Measurements from ENCODE around the gene SLC25A12.

The SLC25A12 gene

DNA sequence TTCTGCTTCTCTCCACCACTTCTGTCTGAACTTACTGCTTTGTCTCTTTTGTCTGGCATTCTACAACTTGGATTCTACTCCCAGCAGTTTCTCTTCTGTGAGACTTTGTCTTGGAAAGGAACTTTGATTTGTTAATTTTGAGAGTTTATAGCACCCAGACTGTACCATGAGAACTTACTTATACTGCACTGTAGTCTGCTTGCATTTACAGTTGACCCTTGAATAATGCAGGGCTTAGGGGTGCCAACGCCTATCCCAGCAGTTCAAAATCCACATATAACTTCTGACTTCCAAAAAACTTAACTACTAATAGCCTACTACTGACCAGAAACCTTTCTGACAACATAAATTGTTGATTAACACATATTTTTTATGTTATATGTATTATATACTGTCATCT, 151.3 kb downstream of the SLC25A12 start:
- in situ Hi-C loops (cut with MboI; ENCODE audit: low sequenced_read_pairs) = no loop called here

DNA sequence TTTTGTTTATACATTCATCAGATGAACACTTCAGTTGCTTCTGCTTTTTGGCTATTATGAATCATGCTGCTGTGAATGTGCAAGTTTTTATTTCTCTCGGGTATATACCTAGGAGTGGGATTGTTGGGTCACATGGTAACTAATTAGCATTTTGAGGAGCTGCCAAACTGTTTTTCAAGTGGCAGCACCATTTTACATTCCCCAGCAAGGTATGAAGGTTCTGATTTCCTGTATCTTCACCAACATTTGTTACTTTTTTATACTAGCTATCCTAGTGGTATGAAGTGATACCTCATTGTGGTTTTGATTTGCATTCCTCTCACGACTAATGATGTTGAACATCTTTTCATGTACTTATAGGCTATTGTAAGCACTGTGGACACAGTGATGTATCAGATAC, 152.9 kb downstream of the SLC25A12 start:
- in situ Hi-C loops (cut with MboI; ENCODE audit: low sequenced_read_pairs) = no loop called here

DNA sequence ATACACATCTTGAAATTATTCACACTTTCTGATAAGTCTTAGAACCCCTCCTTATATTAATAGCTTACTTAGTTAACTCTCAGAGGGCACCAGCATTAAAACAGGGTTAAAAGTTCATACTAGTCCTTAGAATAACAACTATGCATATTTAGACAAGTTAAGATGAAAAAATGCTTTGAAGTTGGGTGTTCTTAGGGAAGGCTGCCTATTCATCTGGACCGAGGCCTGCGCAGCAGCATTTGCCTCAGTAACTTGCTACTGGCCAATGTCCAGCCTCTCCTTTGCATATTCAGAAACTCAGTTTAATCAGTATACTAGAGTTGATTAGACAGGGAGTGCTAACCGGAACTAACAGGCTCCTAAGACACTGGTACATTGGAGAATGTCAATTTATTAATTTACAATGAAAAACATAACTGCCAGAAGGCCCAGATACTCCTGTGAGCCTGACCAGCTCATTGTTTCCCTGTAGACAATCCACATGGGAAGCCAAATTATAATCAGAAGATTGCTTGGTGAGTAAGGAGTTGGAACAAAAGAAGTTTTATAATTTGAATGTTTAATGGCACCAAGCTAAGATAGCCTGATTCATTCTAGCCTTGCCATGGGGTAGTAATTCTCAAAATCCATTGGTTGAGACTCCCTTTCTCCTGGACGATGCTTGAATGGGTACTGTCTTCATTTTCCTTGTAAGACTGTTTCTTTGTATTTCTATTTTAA, 157.9 kb downstream of the SLC25A12 start:
- in situ Hi-C loops (cut with MboI; ENCODE audit: low sequenced_read_pairs) = no loop called here
